H9 (cell line): Measurements from ENCODE around the gene RIC1. TPM values are rescaled to one million over a fixed set of nuclear protein-coding genes. Genes with fewer than 3 reads are reported as not detected.

Source experiments
- DNase-seq: peaks from one replicate; pipeline ENCODE4 v3.0.0-alpha.2; 2017
- H2AFZ ChIP-seq: one replicate; pipeline ENCODE4 v1.6.1; 2013; ENCODE audit warnings: mild to moderate bottlenecking, low read length, control low read depth, moderate library complexity
- H2AK5ac ChIP-seq: 2 replicates; pipeline ENCODE4 v1.6.1; 2013; ENCODE audit warnings: low read length, control low read depth, mixed read lengths; ENCODE audit not compliant: insufficient read length
- H2BK120ac ChIP-seq: one replicate; pipeline ENCODE4 v1.6.1; 2013; ENCODE audit warnings: low read depth, mild to moderate bottlenecking, low read length, control low read depth, inconsistent platforms; ENCODE audit not compliant: poor library complexity, severe bottlenecking
- H2BK12ac ChIP-seq: 2 replicates; pipeline ENCODE4 v1.6.1; 2013; ENCODE audit warnings: low read length, control low read depth, mixed read lengths, low read depth; ENCODE audit not compliant: insufficient read length
- H2BK15ac ChIP-seq: 2 replicates; pipeline ENCODE4 v1.6.1; 2013; ENCODE audit warnings: low read depth, low read length, control low read depth
- H2BK20ac ChIP-seq: one replicate; pipeline ENCODE4 v1.6.1; 2013; ENCODE audit warnings: low read depth, mild to moderate bottlenecking, low read length, control low read depth, inconsistent platforms; ENCODE audit not compliant: poor library complexity, severe bottlenecking
- H2BK5ac ChIP-seq: 2 replicates; pipeline ENCODE4 v1.6.1; 2013; ENCODE audit warnings: low read length, control low read depth, mixed read lengths; ENCODE audit not compliant: insufficient read length
- H3K14ac ChIP-seq: 2 replicates; pipeline ENCODE4 v1.6.1; 2013; ENCODE audit warnings: low read length, control low read depth; ENCODE audit not compliant: insufficient read depth
- H3K18ac ChIP-seq: 2 replicates; pipeline ENCODE4 v1.6.1; 2013; ENCODE audit warnings: low read depth, mild to moderate bottlenecking, mixed read lengths, low read length, control low read depth; ENCODE audit not compliant: insufficient read length
- H3K23ac ChIP-seq: 2 replicates; pipeline ENCODE4 v1.6.1; 2013; ENCODE audit warnings: low read length, control low read depth, mixed read lengths, low read depth; ENCODE audit not compliant: insufficient read length
- H3K23me2 ChIP-seq: 2 replicates; pipeline ENCODE4 v1.6.1; 2013; ENCODE audit warnings: low read depth, mild to moderate bottlenecking, mixed read lengths, low read length, control low read depth; ENCODE audit not compliant: insufficient read length, poor library complexity, severe bottlenecking
- H3K27ac ChIP-seq: 2 replicates; pipeline ENCODE4 v1.5.1; 2013; ENCODE audit warnings: low read length, control low read depth, mixed read lengths, low read depth; ENCODE audit not compliant: insufficient read length
- H3K27me3 ChIP-seq: 2 replicates; pipeline ENCODE4 v1.6.1; 2013; ENCODE audit warnings: low read length, control low read depth, inconsistent platforms; ENCODE audit not compliant: insufficient read depth
- H3K4ac ChIP-seq: 2 replicates; pipeline ENCODE4 v1.6.1; 2013; ENCODE audit warnings: low read depth, mild to moderate bottlenecking, control low read depth, inconsistent platforms, low read length, moderate library complexity
- H3K4me1 ChIP-seq: 2 replicates; pipeline ENCODE4 v1.6.1; 2013; ENCODE audit warnings: low read length, control low read depth, inconsistent platforms; ENCODE audit not compliant: insufficient read depth
- H3K4me2 ChIP-seq: 2 replicates; pipeline ENCODE4 v1.6.1; 2013; ENCODE audit warnings: low read length, control low read depth, mixed read lengths; ENCODE audit not compliant: insufficient read length, insufficient read depth
- H3K56ac ChIP-seq: 2 replicates; pipeline ENCODE4 v1.6.1; 2013; ENCODE audit warnings: low read depth, mild to moderate bottlenecking, mixed read lengths, low read length, control low read depth; ENCODE audit not compliant: insufficient read length
- H3K79me1 ChIP-seq: 2 replicates; pipeline ENCODE4 v1.6.1; 2013; ENCODE audit warnings: low read depth, mild to moderate bottlenecking, moderate library complexity, low read length, control low read depth, inconsistent platforms; ENCODE audit not compliant: insufficient read depth, poor library complexity, severe bottlenecking
- H3K79me2 ChIP-seq: 2 replicates; pipeline ENCODE4 v1.6.1; 2013; ENCODE audit warnings: low read length, control low read depth, inconsistent platforms; ENCODE audit not compliant: insufficient read depth
- H3K9ac ChIP-seq: 2 replicates; pipeline ENCODE4 v1.6.1; 2013; ENCODE audit warnings: low read length, control low read depth, mixed read lengths; ENCODE audit not compliant: insufficient read length; ENCODE audit errors: extremely low read depth
- H3K9me3 ChIP-seq: one replicate; pipeline ENCODE4 v1.6.1; 2013; ENCODE audit warnings: low read depth, low read length, inconsistent platforms; ENCODE audit not compliant: control insufficient read depth
- H3T11ph ChIP-seq: one replicate; pipeline ENCODE4 v1.6.1; 2013; ENCODE audit warnings: mild to moderate bottlenecking, low read length, control low read depth, inconsistent platforms
- H4K20me1 ChIP-seq: one replicate; pipeline ENCODE4 v1.6.1; 2013; ENCODE audit not compliant: control insufficient read depth, insufficient read length, insufficient read depth
- H4K5ac ChIP-seq: 2 replicates; pipeline ENCODE4 v1.6.1; 2013; ENCODE audit warnings: low read depth, mild to moderate bottlenecking, mixed read lengths, low read length, control low read depth; ENCODE audit not compliant: insufficient read length
- H4K8ac ChIP-seq: replicated peaks from 2 replicates; pipeline ENCODE4 v1.6.1; 2013; ENCODE audit warnings: low read length, control low read depth, mixed read lengths, low read depth; ENCODE audit not compliant: insufficient read length
- H4K91ac ChIP-seq: 2 replicates; pipeline ENCODE4 v1.6.1; 2013; ENCODE audit warnings: low read depth, mild to moderate bottlenecking, moderate library complexity, mixed read lengths, low read length, control low read depth; ENCODE audit not compliant: insufficient read length
- H3K27ac Mint-ChIP-seq, 3 experiments: 2 replicates in 2 of 3; 3 replicates in 1 of 3; pipeline ENCODE4 v1.8.0; 2020 to 2021; ENCODE audit warnings: mixed read lengths in 3 of 3, mild to moderate bottlenecking in 1 of 3, moderate library complexity in 1 of 3
- H3K27me3 Mint-ChIP-seq: 2 replicates; pipeline ENCODE4 v1.8.0; 2021; ENCODE audit warnings: low read depth, mild to moderate bottlenecking, moderate library complexity, mixed read lengths
- H3K36me3 Mint-ChIP-seq, 3 experiments: 2 replicates in 2 of 3; 3 replicates in 1 of 3; pipeline ENCODE4 v1.8.0; 2020 to 2021; ENCODE audit warnings: low read depth in 3 of 3, mixed read lengths in 3 of 3; ENCODE audit not compliant: insufficient read depth in 1 of 3
- H3K4me1 Mint-ChIP-seq, 2 experiments: 2 replicates each; pipeline ENCODE4 v1.8.0; 2020; ENCODE audit warnings: mixed read lengths in 2 of 2
- H3K4me3 Mint-ChIP-seq, 2 experiments: 2 replicates in 1 of 2; 3 replicates in 1 of 2; pipeline ENCODE4 v1.8.0; 2020 to 2021; ENCODE audit warnings: mild to moderate bottlenecking in 2 of 2, mixed read lengths in 2 of 2, moderate library complexity in 1 of 2
- H3K9me3 Mint-ChIP-seq, 2 experiments: 2 replicates in 1 of 2; 3 replicates in 1 of 2; pipeline ENCODE4 v1.8.0; 2020; ENCODE audit warnings: mild to moderate bottlenecking in 2 of 2, mixed read lengths in 2 of 2, moderate library complexity in 1 of 2
- total RNA-seq: library from RNA; stranded (reverse); gene quantifications from 2 replicates; pipeline ENCODE4 v1.2.1, GENCODE V29; 2021
- TF ChIP-seq, protein P1 (sequence below): fragments of 200-600 bp; sonication (generic); conservative IDR thresholded peaks from 3 replicates; pipeline ENCODE4 v1.8.0; 2021; ENCODE audit warnings: antibody characterized with exemption, mild to moderate bottlenecking

RIC1 gene
- total RNA-seq, 1 experiment from 2014 or later = 13.7 TPM

DNA sequence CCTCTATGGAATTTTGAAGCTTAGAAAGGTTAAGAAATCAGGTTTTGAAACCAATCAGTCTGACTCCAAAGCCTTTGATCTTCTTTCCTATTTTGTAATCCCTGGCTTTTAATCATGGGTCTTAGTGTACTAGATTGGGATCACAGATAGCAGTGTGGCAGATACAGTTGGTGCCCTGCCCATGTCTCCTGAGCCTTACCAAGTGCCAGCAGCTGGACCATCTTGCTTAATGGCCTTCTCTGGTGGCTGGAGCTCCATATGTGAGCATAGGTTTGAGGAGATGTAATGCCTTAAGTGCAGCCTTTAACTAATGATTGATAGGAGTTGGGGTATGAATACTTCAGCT lies 16.7 kb upstream of the RIC1 start:
- no peak overlapping the region for H2AK5ac ChIP-seq
- no peak overlapping the region for H2BK120ac ChIP-seq
- H3K56ac ChIP-seq = no peak overlapping the region
- no peak overlapping the region for H4K8ac ChIP-seq
- H3K79me1 ChIP-seq = no peaks in the 10 kb centered on the region
- no peak for DNase-seq
- H2BK20ac ChIP-seq = no peak overlapping the region
- TF ChIP-seq, protein P1, sequence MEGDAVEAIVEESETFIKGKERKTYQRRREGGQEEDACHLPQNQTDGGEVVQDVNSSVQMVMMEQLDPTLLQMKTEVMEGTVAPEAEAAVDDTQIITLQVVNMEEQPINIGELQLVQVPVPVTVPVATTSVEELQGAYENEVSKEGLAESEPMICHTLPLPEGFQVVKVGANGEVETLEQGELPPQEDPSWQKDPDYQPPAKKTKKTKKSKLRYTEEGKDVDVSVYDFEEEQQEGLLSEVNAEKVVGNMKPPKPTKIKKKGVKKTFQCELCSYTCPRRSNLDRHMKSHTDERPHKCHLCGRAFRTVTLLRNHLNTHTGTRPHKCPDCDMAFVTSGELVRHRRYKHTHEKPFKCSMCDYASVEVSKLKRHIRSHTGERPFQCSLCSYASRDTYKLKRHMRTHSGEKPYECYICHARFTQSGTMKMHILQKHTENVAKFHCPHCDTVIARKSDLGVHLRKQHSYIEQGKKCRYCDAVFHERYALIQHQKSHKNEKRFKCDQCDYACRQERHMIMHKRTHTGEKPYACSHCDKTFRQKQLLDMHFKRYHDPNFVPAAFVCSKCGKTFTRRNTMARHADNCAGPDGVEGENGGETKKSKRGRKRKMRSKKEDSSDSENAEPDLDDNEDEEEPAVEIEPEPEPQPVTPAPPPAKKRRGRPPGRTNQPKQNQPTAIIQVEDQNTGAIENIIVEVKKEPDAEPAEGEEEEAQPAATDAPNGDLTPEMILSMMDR = no peak
- H3K18ac ChIP-seq = no peak overlapping the region
- H3K4ac ChIP-seq = no peak overlapping the region
- H4K91ac ChIP-seq = no peak overlapping the region
- Mint-ChIP-seq H3K27me3 (no peaks in the 10 kb centered on the region), H3K9me3 (no peaks in the 10 kb centered on the region), H3K4me3 (no peak overlapping the region), H3K27ac (no peak overlapping the region), H3K36me3 (no peaks in the 10 kb centered on the region), H3K4me1 (peaks cover 7 to 13% of the 10 kb centered on the region in 2 experiments)
- no peak overlapping the region for H3K14ac ChIP-seq
- H2BK12ac ChIP-seq = no peak overlapping the region
- H3K23me2 ChIP-seq = no peaks in the 10 kb centered on the region
- H2BK5ac ChIP-seq = no peak overlapping the region
- no peak overlapping the region for H3K27ac ChIP-seq
- H3K9me3 ChIP-seq = no peaks in the 10 kb centered on the region
- no peaks in the 10 kb centered on the region for H4K20me1 ChIP-seq
- H3K23ac ChIP-seq = no peak overlapping the region
- no peak overlapping the region for H3K4me2 ChIP-seq
- H2AFZ ChIP-seq = no peak overlapping the region
- H3K4me1 ChIP-seq = no peaks in the 10 kb centered on the region
- H2BK15ac ChIP-seq = no peak overlapping the region
- H3K27me3 ChIP-seq = no peaks in the 10 kb centered on the region
- no peak overlapping the region for H3K9ac ChIP-seq
- 0 out of 2 replicates have a peak, but pooled peaks cover 1% of the 10 kb centered on the region for H3K79me2 ChIP-seq
- H3T11ph ChIP-seq = no peak overlapping the region
- no peak overlapping the region for H4K5ac ChIP-seq
